ENCODE data around the gene IL31.

IL31 gene

GRCh38 chr12:122137681-122138080 is 36.3 kb downstream of the IL31 start:
- Histone ChIP-seq H3K4me3 (ENCODE audit: low read depth in 1 of 2, low read length in 2 of 2) (no peak overlapping the region), H3K79me2 (ENCODE audit: insufficient read depth, low read length) (no peaks in the 10 kb centered on the region), H3K36me3 (ENCODE audit: insufficient read depth, low read length) (peaks cover 63% of the 10 kb centered on the region), H3K4me1 (ENCODE audit: insufficient read depth, low read length) (no peaks in the 10 kb centered on the region), H3K9me3 (ENCODE audit: insufficient read depth, low read length, severe bottlenecking) (no peaks in the 10 kb centered on the region), H2AFZ (ENCODE audit: low read depth, low read length) (no peak overlapping the region), H3K27me3 (ENCODE audit: insufficient read depth, low read length, poor library complexity) (no peaks in the 10 kb centered on the region), H3K4me2 (ENCODE audit: insufficient read depth, low read length) (no peak overlapping the region), H3K27ac (ENCODE audit: low read length) (no peak overlapping the region), H4K20me1 (ENCODE audit: insufficient read depth, low read length) (peaks cover 6% of the 10 kb centered on the region; the same call in 1 of the 2 replicates), H3K9ac (ENCODE audit: low read depth, low read length) (no peak overlapping the region)
- peak; percentile 53 for ATAC-seq (ENCODE audit: insufficient read depth, low read depth)
- peak; percentile 19 for DNase-seq
- no peak for TF ChIP-seq EZH2 (IDR thresholded peaks at IDR 0.05; ENCODE audit: borderline replicate concordance, low read depth, low read length, severe bottlenecking)
- TF ChIP-seq, protein P1, sequence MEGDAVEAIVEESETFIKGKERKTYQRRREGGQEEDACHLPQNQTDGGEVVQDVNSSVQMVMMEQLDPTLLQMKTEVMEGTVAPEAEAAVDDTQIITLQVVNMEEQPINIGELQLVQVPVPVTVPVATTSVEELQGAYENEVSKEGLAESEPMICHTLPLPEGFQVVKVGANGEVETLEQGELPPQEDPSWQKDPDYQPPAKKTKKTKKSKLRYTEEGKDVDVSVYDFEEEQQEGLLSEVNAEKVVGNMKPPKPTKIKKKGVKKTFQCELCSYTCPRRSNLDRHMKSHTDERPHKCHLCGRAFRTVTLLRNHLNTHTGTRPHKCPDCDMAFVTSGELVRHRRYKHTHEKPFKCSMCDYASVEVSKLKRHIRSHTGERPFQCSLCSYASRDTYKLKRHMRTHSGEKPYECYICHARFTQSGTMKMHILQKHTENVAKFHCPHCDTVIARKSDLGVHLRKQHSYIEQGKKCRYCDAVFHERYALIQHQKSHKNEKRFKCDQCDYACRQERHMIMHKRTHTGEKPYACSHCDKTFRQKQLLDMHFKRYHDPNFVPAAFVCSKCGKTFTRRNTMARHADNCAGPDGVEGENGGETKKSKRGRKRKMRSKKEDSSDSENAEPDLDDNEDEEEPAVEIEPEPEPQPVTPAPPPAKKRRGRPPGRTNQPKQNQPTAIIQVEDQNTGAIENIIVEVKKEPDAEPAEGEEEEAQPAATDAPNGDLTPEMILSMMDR (IDR thresholded peaks at IDR 0.05; ENCODE audit: borderline replicate concordance, extremely low read depth, low read length, poor library complexity, severe bottlenecking): no peak

DNA sequence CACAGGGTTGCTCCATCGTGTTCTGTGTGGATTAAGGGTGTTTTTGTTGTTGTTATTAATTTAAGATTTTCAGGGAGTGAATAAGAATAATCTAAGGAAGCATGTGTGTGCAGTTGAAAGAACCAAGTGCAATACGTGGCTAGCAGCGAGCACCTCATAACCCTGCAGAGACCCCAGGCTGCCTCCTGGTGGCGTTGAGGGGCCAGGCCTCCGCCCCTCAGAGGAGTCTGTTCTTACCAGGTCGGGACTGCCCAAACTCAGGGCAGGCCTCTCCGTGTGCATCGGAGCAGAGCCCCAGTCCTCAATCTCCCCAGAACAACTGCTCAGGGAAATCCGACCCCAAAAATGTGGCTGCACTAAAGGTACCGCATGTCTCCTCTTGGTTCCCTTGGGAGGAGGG is 36.8 kb downstream of the IL31 start:
- Histone ChIP-seq H3K9me3 (ENCODE audit: insufficient read depth, low read length, severe bottlenecking) (no peaks in the 10 kb centered on the region), H4K20me1 (ENCODE audit: insufficient read depth, low read length) (peaks cover 8% of the 10 kb centered on the region; the same call in 1 of the 2 replicates), H3K27ac (ENCODE audit: low read length) (no peak overlapping the region), H3K4me2 (ENCODE audit: insufficient read depth, low read length) (no peak overlapping the region), H3K4me1 (ENCODE audit: insufficient read depth, low read length) (no peaks in the 10 kb centered on the region), H3K27me3 (ENCODE audit: insufficient read depth, low read length, poor library complexity) (no peaks in the 10 kb centered on the region), H3K79me2 (ENCODE audit: insufficient read depth, low read length) (no peaks in the 10 kb centered on the region), H3K9ac (ENCODE audit: low read depth, low read length) (no peak overlapping the region), H3K36me3 (ENCODE audit: insufficient read depth, low read length) (peaks cover 63% of the 10 kb centered on the region), H3K4me3 (ENCODE audit: low read depth in 1 of 2, low read length in 2 of 2) (no peak overlapping the region), H2AFZ (ENCODE audit: low read depth, low read length) (no peak overlapping the region)
- no peak; the same call in 2 of the 3 replicates for ATAC-seq (ENCODE audit: insufficient read depth, low read depth)
- TF ChIP-seq, protein P1 (IDR thresholded peaks at IDR 0.05; ENCODE audit: borderline replicate concordance, extremely low read depth, low read length, poor library complexity, severe bottlenecking): peak; percentile 38
- TF ChIP-seq EZH2 (IDR thresholded peaks at IDR 0.05; ENCODE audit: borderline replicate concordance, low read depth, low read length, severe bottlenecking): no peak
- no peak for DNase-seq

DNA sequence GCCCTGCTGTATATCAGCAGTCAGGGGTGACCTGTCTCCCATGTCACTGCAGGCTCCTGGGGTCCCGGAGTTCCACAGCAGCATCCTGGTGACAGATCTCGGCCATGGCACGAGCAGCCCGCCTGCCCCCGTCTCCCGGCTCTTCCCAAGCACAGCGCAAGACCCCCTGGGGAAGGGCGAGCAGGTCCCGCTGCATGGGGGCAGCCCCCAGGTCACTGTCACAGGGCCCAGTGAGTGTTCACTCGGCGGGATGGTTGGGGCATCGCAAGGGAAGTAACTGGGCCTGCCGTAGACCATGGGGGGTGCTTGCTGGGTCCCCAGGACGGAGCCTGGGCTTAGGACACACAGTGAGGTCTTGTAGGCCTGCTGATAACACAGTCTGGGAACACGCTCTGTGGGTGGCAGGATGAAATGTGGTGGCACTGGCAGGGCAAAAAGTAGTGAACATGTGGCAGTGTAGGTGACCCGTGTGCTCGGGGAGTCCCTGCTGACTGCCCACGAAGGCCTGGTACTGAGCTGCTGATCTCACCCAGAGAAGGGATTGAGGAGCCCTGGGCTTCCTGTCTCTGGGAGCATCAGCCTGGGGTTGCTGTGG is 38.5 kb downstream of the IL31 start:
- H4K20me1 ChIP-seq (ENCODE audit: insufficient read depth, low read length): 0 out of 2 replicates have a peak, but pooled peaks cover 6% of the 10 kb centered on the region
- H3K27ac ChIP-seq (ENCODE audit: low read length): no peak overlapping the region
- H3K4me2 ChIP-seq (ENCODE audit: insufficient read depth, low read length): no peak overlapping the region
- H3K4me3 ChIP-seq (ENCODE audit: low read depth in 1 of 2, low read length in 2 of 2): no peak overlapping the region
- no peaks in the 10 kb centered on the region for H3K4me1 ChIP-seq (ENCODE audit: insufficient read depth, low read length)
- ATAC-seq (ENCODE audit: insufficient read depth, low read depth) (no peak), DNase-seq (no peak)
- TF ChIP-seq, protein P1 (IDR thresholded peaks at IDR 0.05; ENCODE audit: borderline replicate concordance, extremely low read depth, low read length, poor library complexity, severe bottlenecking): no peak
- no peak for TF ChIP-seq EZH2 (IDR thresholded peaks at IDR 0.05; ENCODE audit: borderline replicate concordance, low read depth, low read length, severe bottlenecking)
- H3K27me3 ChIP-seq (ENCODE audit: insufficient read depth, low read length, poor library complexity): no peaks in the 10 kb centered on the region
- H3K9ac ChIP-seq (ENCODE audit: low read depth, low read length): no peak overlapping the region
- H3K79me2 ChIP-seq (ENCODE audit: insufficient read depth, low read length): no peaks in the 10 kb centered on the region
- peaks cover 61% of the 10 kb centered on the region for H3K36me3 ChIP-seq (ENCODE audit: insufficient read depth, low read length)
- H3K9me3 ChIP-seq (ENCODE audit: insufficient read depth, low read length, severe bottlenecking): no peaks in the 10 kb centered on the region
- no peak overlapping the region for H2AFZ ChIP-seq (ENCODE audit: low read depth, low read length)
